NCI-H2171 treated with DMSO at 0.1 percent for 48 hours (cell line): ENCODE measurements around the gene MICAL1.

Experiments
- DNase-seq: peaks from one replicate; lab custom pipeline; 2025; lab: John Stamatoyannopoulos, UW

MICAL1 gene

DNA sequence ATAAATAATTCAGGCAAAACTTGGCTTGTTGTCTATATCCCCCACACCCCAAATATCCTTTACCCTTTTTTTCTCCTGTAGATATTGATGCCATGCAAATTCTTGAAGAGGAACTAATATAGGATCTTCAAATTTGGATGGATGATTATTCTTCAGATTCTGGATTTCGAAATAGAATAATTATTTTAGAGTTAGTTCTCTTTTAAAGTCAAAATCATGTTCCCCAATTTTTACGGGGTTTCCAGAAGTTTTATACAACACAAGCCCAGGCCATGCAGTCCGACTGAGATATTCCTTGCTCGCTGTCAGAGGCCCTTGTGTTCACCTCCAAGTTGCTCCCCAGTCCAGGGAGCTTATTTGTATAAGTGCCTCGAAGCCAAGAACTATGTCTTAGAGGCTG lies 19.5 kb downstream of the MICAL1 start:
- no peak for DNase-seq

DNA sequence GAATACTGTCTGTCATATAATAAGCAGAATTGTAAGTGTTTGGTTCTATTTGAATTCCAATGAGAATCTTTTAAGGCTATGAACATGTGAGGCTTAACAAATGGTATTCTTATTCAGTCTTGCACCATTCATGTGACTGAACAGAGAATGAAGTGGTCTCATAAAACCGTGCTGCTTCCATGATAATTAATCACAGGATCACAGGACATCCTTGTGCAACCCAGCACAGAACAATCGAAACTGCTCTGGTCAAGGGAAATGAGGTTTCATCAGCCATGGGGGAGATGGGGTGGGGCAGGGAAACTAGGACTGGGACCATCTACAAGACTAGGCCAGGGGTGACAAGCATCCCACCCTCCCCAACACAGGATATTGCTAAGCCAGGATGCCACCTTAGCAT lies 21.1 kb downstream of the MICAL1 start:
- DNase-seq: no peak

- no peak for DNase-seq
These were observed 26.1 kb downstream of the MICAL1 start for GRCh38 chr6:109429496-109429895.

DNA sequence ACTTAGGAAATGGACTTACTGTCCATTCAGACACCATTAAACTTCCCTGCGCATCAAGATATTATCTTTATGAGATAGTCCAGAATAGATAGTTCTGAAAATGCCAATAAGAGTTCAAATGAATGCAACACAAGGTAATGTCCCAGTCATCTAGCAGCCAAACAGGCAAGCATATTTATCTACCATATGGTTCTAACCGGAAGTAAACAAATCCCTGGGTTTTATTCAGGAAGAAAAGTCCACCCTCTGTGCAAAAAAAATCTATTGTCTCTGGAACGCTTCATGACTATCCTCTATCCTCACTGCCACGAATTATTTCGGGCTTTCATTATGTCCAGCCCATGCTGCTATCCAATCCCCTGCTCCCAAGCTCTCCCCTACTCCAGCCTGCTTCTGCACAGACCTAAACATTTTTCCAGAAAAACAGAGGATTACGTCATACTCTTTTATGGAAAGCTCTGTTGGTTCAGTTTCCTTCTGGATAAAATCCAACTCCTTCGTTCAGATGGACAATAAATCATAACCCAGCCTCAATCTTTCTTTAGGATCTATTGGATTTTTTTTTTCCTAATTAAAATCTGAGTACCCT lies 26.6 kb downstream of the MICAL1 start:
- peak; percentile 82 for DNase-seq

DNA sequence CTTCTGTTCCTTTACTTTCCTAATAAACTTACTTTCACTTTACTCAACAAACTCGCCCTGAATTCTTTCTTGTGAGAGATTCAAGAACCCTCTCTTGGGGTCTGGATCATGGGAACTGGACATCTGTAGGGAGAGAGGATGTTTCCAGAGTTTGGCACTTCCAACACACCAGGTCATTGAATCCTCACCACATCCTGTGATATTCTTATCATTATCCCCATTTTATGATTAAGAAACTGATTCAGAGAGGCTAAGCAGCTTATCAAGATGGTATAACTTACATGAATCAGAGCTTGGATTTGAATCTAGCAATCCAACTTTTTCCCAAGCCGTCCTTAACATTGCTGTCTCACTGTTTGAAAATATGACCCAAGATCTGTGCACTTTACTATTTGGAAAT lies 30.6 kb downstream of the MICAL1 start:
- DNase-seq: no peak

DNA sequence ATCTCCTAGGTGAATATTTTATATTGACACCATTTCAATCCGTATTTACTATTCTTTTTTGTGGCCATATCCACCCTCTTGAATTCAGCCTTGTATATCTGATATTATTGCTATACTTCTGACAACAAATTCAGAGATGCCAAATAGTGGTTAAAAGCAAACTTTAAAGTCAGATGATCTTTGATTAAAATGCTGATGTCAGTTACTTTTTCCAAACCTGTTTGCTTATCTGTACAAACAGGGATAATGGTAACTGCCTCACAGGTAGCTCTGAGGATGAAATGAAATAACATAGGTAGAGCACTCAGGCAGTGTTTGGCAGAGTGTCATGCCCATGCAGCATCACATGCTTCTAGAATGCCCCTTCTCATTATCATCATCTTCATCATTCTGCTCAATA lies 34.4 kb downstream of the MICAL1 start:
- DNase-seq: no peak

- no peak for DNase-seq
These were observed 34.8 kb downstream of the MICAL1 start for GRCh38 chr6:109420751-109421150.

DNA sequence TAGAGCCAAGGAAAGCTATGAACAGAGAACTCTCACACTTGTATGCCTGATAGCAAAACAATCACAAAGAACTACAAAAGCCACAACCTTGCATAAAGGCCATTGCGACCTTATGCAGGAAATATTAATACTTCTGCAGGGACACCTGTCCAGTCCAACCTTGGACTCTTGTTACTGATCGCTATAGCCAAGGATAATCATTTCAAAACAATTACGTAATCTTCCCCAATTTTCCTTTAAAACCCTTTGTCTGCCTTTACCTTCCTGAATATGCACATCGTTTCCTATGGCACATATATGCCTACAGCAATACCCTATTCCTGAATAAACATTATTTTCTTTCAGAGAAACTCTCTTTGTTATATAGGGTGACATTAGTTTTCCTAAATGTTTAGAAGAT lies 37.9 kb downstream of the MICAL1 start:
- DNase-seq: no peak

DNA sequence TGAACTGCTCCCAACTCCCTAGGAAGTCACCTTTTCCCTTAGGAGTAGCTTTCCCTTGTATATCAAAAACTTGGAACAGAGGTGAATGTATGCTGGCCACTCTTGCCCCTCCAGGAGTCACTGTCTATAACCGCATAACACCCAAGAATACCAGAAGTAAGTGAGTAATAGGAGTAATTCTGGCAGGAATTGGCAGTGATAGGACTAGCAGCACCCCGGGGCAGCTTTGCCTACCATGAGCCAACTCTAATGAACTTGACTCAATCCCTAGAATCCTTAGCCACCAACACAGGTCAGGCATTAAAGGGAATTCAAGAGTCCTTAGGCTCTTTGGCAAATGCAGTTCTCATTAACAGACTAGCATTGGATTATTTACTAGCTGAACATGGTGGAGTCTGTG lies 44.5 kb downstream of the MICAL1 start:
- DNase-seq: no peak

GRCh38 chr6:109406196-109406595 lies 49.4 kb downstream of the MICAL1 start:
- no peak for DNase-seq

GRCh38 chr6:109397020-109397419 lies 58.6 kb downstream of the MICAL1 start:
- DNase-seq: no peak

DNA sequence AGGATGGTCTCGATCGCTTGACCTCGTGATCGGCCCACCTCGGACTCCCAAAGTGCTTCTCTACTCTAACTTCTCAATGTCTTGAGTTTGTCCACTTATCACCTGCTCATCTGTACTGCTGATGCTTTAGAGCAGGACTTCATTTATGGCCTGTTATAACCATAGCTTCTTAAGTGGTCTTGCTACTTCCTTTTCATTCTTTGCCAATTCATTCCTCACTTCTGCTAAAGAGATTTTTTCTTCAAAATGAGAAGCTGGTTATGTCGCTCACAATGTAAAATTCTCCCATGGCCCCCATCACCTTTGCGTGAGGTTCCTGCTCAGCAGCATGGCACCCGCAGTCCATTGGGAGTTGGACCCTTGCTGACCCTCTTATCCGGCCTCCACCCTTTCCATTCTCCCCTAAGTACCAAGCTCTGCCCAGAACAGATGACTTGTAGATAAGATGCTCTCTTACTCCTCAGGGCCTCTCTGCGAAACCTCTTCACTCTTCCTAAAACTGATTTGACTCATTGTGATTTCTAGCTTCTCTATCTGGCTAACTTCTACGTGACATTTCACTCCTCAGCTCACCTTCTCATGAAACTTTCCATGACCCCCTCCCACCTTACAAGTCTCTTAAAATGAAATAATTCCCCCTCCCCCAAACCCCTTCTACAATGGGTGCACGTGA lies 59.4 kb downstream of the MICAL1 start:
- DNase-seq: no peak
